Measurements from ENCODE around the gene ASTN2. TPM values are rescaled to one million over a fixed set of nuclear protein-coding genes. Genes with fewer than 3 reads are reported as not detected.

Gene ASTN2
- total RNA-seq, 4 donors from 2014 or later = 0.94 to 5.6 (median 3.7) TPM

- Histone ChIP-seq H3K4me3 (replicated peaks in 1 of 3) (no peak overlapping the region), H3K27ac (no peak overlapping the region), H3K27me3 (no peaks in the 10 kb centered on the region), H3K9me3 (no peaks in the 10 kb centered on the region), H3K4me1 (no peaks in the 10 kb centered on the region), H3K36me3 (no peaks in the 10 kb centered on the region)
- intact Hi-C loops (cut with DNase I) = no loop called here
- no peak for TF ChIP-seq CTCF (IDR thresholded peaks at IDR 0.05)
- TF ChIP-seq POLR2A (IDR thresholded peaks at IDR 0.05) = no peak
- no peak for DNase-seq
- WGBS, 2 donors = 74 to 78% methylated on average over 4 of the region's 4 CpGs
These were observed 614.8 kb downstream of the ASTN2 start for GRCh38 chr9:116800074-116800473.

- no peak for DNase-seq
- no peaks in the 10 kb centered on the region for H3K9me3 ChIP-seq
- H3K4me3 ChIP-seq (replicated peaks in 1 of 3) = no peak overlapping the region
- 63 to 67% methylated on average over 2 of the region's 2 CpGs for WGBS, 2 donors
- no peaks in the 10 kb centered on the region for H3K27me3 ChIP-seq
- H3K27ac ChIP-seq = no peak overlapping the region
- TF ChIP-seq CTCF (IDR thresholded peaks at IDR 0.05) = no peak
- TF ChIP-seq POLR2A (IDR thresholded peaks at IDR 0.05) = no peak
- H3K36me3 ChIP-seq = no peaks in the 10 kb centered on the region
- no peaks in the 10 kb centered on the region for H3K4me1 ChIP-seq
- intact Hi-C loops (cut with DNase I) = no loop called here
These were observed 616.3 kb downstream of the ASTN2 start for GRCh38 chr9:116798521-116798920.

GRCh38 chr9:116797276-116797675 is 617.6 kb downstream of the ASTN2 start:
- Histone ChIP-seq H3K4me1 (no peaks in the 10 kb centered on the region), H3K4me3 (replicated peaks in 1 of 3) (no peak overlapping the region), H3K36me3 (no peaks in the 10 kb centered on the region), H3K9me3 (no peaks in the 10 kb centered on the region), H3K27ac (no peak overlapping the region), H3K27me3 (no peaks in the 10 kb centered on the region)
- TF ChIP-seq CTCF (IDR thresholded peaks at IDR 0.05) = no peak
- TF ChIP-seq POLR2A (IDR thresholded peaks at IDR 0.05) = no peak
- intact Hi-C loops (cut with DNase I) = no loop called here
- DNase-seq = no peak

- Histone ChIP-seq H3K4me1 (no peaks in the 10 kb centered on the region), H3K27ac (no peak overlapping the region), H3K36me3 (no peaks in the 10 kb centered on the region), H3K9me3 (no peaks in the 10 kb centered on the region), H3K27me3 (no peaks in the 10 kb centered on the region), H3K4me3 (replicated peaks in 1 of 3) (no peak overlapping the region)
- no peak for DNase-seq
- TF ChIP-seq POLR2A (IDR thresholded peaks at IDR 0.05) = no peak
- TF ChIP-seq CTCF (IDR thresholded peaks at IDR 0.05) = no peak
- intact Hi-C loops (cut with DNase I) = no loop called here
- WGBS, 2 donors = 31 to 43% methylated on average over 1 of the region's 1 CpG
These were observed 618.2 kb downstream of the ASTN2 start for GRCh38 chr9:116796669-116797068.

GRCh38 chr9:116795821-116796220 is 619.0 kb downstream of the ASTN2 start:
- intact Hi-C loops (cut with DNase I) = no loop called here
- no peak for DNase-seq
- 42 to 43% methylated on average over 2 of the region's 2 CpGs for WGBS, 2 donors
- TF ChIP-seq POLR2A (IDR thresholded peaks at IDR 0.05) (no peak), CTCF (IDR thresholded peaks at IDR 0.05) (no peak)
- no peaks in the 10 kb centered on the region for H3K4me1 ChIP-seq
- H3K36me3 ChIP-seq = no peaks in the 10 kb centered on the region
- H3K27ac ChIP-seq = no peak overlapping the region
- H3K9me3 ChIP-seq = no peaks in the 10 kb centered on the region
- no peak overlapping the region for H3K4me3 ChIP-seq (replicated peaks in 1 of 3)
- no peaks in the 10 kb centered on the region for H3K27me3 ChIP-seq

Measured in thyroid gland (tissue), 4 donors.